BLaER1 treated with 17β-estradiol and CSF1 and Interleukin-3, amounts not matched to agents 10 nM and 100 nM (cell line): ENCODE data around the gene RAB10.

ENCODE experiments used
- H3K27ac ChIP-seq, 11 experiments: shearing (Covaris generic); formaldehyde crosslinking; 2 replicates each; pipeline ENCODE4 v1.8.1; 2022
- H3K27me3 ChIP-seq, 11 experiments: shearing (Covaris generic); formaldehyde crosslinking; 2 replicates each; pipeline ENCODE4 v1.8.1; 2022
- H3K36me3 ChIP-seq, 11 experiments: shearing (Covaris generic); formaldehyde crosslinking; 2 replicates each; pipeline ENCODE4 v1.8.1; 2022
- H3K4me1 ChIP-seq, 10 experiments: shearing (Covaris generic); formaldehyde crosslinking; 2 replicates each; pipeline ENCODE4 v1.8.1; 2022
- H3K4me2 ChIP-seq, 11 experiments: shearing (Covaris generic); formaldehyde crosslinking; 2 replicates each; pipeline ENCODE4 v1.8.1; 2022
- H3K4me3 ChIP-seq, 10 experiments: shearing (Covaris generic); formaldehyde crosslinking; 2 replicates each; pipeline ENCODE4 v1.8.1; 2022
- H3K9ac ChIP-seq, 11 experiments: shearing (Covaris generic); formaldehyde crosslinking; 2 replicates each; pipeline ENCODE4 v1.8.1; 2022
- H3K9me3 ChIP-seq, 11 experiments: shearing (Covaris generic); formaldehyde crosslinking; replicated peaks in 1 of 11; 2 replicates each; pipeline ENCODE4 v1.8.1; 2022
- H4K20me1 ChIP-seq, 11 experiments: shearing (Covaris generic); formaldehyde crosslinking; 2 replicates each; pipeline ENCODE4 v1.8.1; 2022
- Cebpa-rat ChIP-seq, 11 experiments: shearing (Covaris generic); IDR thresholded peaks; 2 replicates each; pipeline ENCODE4 v1.8.1; 2022

Gene RAB10

GRCh38 chr2:26039603-26040323, 5.9 kb downstream of the RAB10 start:
- Histone ChIP-seq H4K20me1 (peaks cover 100% of the 10 kb centered on the region in 11 experiments), H3K27me3 (no peaks in the 10 kb centered on the region), H3K4me3 (peak overlapping the region in 2 of 10 experiments; percentile 6 to 27; a peak in 1 of 20 replicates), H3K4me1 (peaks cover 17 to 84% (median 29%) of the 10 kb centered on the region in 10 experiments), H3K9me3 (peaks cover 0 to 10% (median 0%) of the 10 kb centered on the region in 11 experiments; a peak in 2 of 22 replicates), H3K4me2 (peak overlapping the region in 5 of 11 experiments; percentile 6 to 95 (median 93); a peak in 7 of 22 replicates), H3K36me3 (peaks cover 64 to 88% (median 80%) of the 10 kb centered on the region in 11 experiments), H3K9ac (peak overlapping the region in 1 of 11 experiments; percentile 60; a peak in 3 of 22 replicates), H3K27ac (no peak overlapping the region)
- TF ChIP-seq Cebpa-rat (IDR thresholded peaks at IDR 0.05), result no peak

GRCh38 chr2:26043109-26043508, 9.2 kb downstream of the RAB10 start:
- H3K9me3 ChIP-seq, result peaks cover 0 to 25% (median 0%) of the 10 kb centered on the region in 11 experiments; a peak in 4 of 22 replicates
- no peak overlapping the region for H3K27ac ChIP-seq
- H3K36me3 ChIP-seq, result peaks cover 58 to 100% (median 91%) of the 10 kb centered on the region in 11 experiments
- no peaks in the 10 kb centered on the region for H3K27me3 ChIP-seq
- H3K9ac ChIP-seq, result peak overlapping the region in 1 of 11 experiments; percentile 38; a peak in 1 of 22 replicates
- peaks cover 97 to 100% (median 100%) of the 10 kb centered on the region in 11 experiments for H4K20me1 ChIP-seq
- peaks cover 0 to 92% (median 10%) of the 10 kb centered on the region in 10 experiments; a peak in 13 of 20 replicates for H3K4me1 ChIP-seq
- no peak overlapping the region for H3K4me3 ChIP-seq
- H3K4me2 ChIP-seq, result peak overlapping the region in 5 of 11 experiments; percentile 0 to 95 (median 55); a peak in 6 of 22 replicates
- no peak for TF ChIP-seq Cebpa-rat (IDR thresholded peaks at IDR 0.05)

- Histone ChIP-seq H3K36me3 (peaks cover 48 to 100% (median 87%) of the 10 kb centered on the region in 11 experiments), H3K27ac (0 out of 22 replicates have a peak overlapping the region, but pooled peaks of 1 of the 11 experiments have one; percentile 20), H3K4me2 (peak overlapping the region in 7 of 11 experiments; percentile 0 to 95 (median 54); a peak in 11 of 22 replicates), H3K9ac (peak overlapping the region in 2 of 11 experiments; percentile 5 to 51; a peak in 2 of 22 replicates), H4K20me1 (peaks cover 97 to 100% (median 100%) of the 10 kb centered on the region in 11 experiments), H3K4me1 (peaks cover 0 to 92% (median 10%) of the 10 kb centered on the region in 10 experiments; a peak in 13 of 20 replicates), H3K4me3 (no peak overlapping the region), H3K27me3 (no peaks in the 10 kb centered on the region), H3K9me3 (peaks cover 0 to 28% (median 4%) of the 10 kb centered on the region in 11 experiments; a peak in 5 of 22 replicates)
- peak in 6 of 11 experiments; percentile 29 to 63 (median 48); a peak in 6 of 22 replicates for TF ChIP-seq Cebpa-rat (IDR thresholded peaks at IDR 0.05)
These were observed 10.2 kb downstream of the RAB10 start for GRCh38 chr2:26043862-26044696.

GRCh38 chr2:26048791-26049190, 14.9 kb downstream of the RAB10 start:
- Histone ChIP-seq H3K4me3 (no peak overlapping the region), H3K4me2 (peak overlapping the region in 3 of 11 experiments; percentile 3 to 34 (median 7); a peak in 2 of 22 replicates), H4K20me1 (peaks cover 94 to 100% (median 100%) of the 10 kb centered on the region in 11 experiments), H3K4me1 (peaks cover 0 to 89% (median 8%) of the 10 kb centered on the region in 10 experiments; a peak in 12 of 20 replicates), H3K9me3 (peaks cover 0 to 28% (median 4%) of the 10 kb centered on the region in 11 experiments; a peak in 5 of 22 replicates), H3K9ac (no peak overlapping the region), H3K36me3 (peaks cover 26 to 87% (median 57%) of the 10 kb centered on the region in 11 experiments), H3K27ac (no peak overlapping the region), H3K27me3 (no peaks in the 10 kb centered on the region)
- TF ChIP-seq Cebpa-rat (IDR thresholded peaks at IDR 0.05), result no peak

GRCh38 chr2:26049641-26050040, 15.8 kb downstream of the RAB10 start:
- Histone ChIP-seq H3K4me1 (peaks cover 0 to 87% (median 3%) of the 10 kb centered on the region in 10 experiments; a peak in 10 of 20 replicates), H3K9me3 (peaks cover 0 to 25% (median under 1%) of the 10 kb centered on the region in 11 experiments; a peak in 5 of 22 replicates), H4K20me1 (peaks cover 94 to 100% (median 100%) of the 10 kb centered on the region in 11 experiments), H3K4me2 (peak overlapping the region in 2 of 11 experiments; percentile 0 to 34; a peak in 4 of 22 replicates), H3K27me3 (no peaks in the 10 kb centered on the region), H3K36me3 (peaks cover 26 to 79% (median 50%) of the 10 kb centered on the region in 11 experiments), H3K9ac (no peak overlapping the region), H3K4me3 (no peak overlapping the region), H3K27ac (no peak overlapping the region)
- TF ChIP-seq Cebpa-rat (IDR thresholded peaks at IDR 0.05), result no peak

- Histone ChIP-seq H3K9ac (no peak overlapping the region), H3K4me2 (peak overlapping the region in 4 of 11 experiments; percentile 1 to 45 (median 20); a peak in 5 of 22 replicates), H4K20me1 (peaks cover 96 to 100% (median 100%) of the 10 kb centered on the region in 11 experiments), H3K27ac (no peak overlapping the region), H3K4me1 (peaks cover 0 to 96% (median 3%) of the 10 kb centered on the region in 10 experiments; a peak in 9 of 20 replicates), H3K36me3 (peaks cover 23 to 76% (median 47%) of the 10 kb centered on the region in 11 experiments), H3K9me3 (peaks cover 0 to 5% (median 0%) of the 10 kb centered on the region in 11 experiments; a peak in 3 of 22 replicates), H3K4me3 (no peak overlapping the region), H3K27me3 (no peaks in the 10 kb centered on the region)
- no peak for TF ChIP-seq Cebpa-rat (IDR thresholded peaks at IDR 0.05)
These were observed 18.9 kb downstream of the RAB10 start for GRCh38 chr2:26052740-26053139.

- Histone ChIP-seq H3K36me3 (peaks cover 28 to 76% (median 50%) of the 10 kb centered on the region in 11 experiments), H4K20me1 (peaks cover 95 to 100% (median 100%) of the 10 kb centered on the region in 11 experiments), H3K4me1 (peaks cover 0 to 96% (median 3%) of the 10 kb centered on the region in 10 experiments; a peak in 9 of 20 replicates), H3K27me3 (no peaks in the 10 kb centered on the region), H3K4me3 (no peak overlapping the region), H3K9me3 (no peaks in the 10 kb centered on the region), H3K9ac (no peak overlapping the region), H3K27ac (no peak overlapping the region), H3K4me2 (peak overlapping the region in 2 of 11 experiments; percentile 8 to 32; a peak in 2 of 22 replicates)
- no peak for TF ChIP-seq Cebpa-rat (IDR thresholded peaks at IDR 0.05)
These were observed 20.9 kb downstream of the RAB10 start for GRCh38 chr2:26054598-26055348.
